OCI-LY1 (cell line): ENCODE measurements around the gene IRF7.

Experiments
- CTCF ChIP-seq: fragments of 200-600 bp; sonication (generic), shearing (Covaris generic); IDR thresholded peaks from 2 replicates; pipeline ENCODE4 v1.5.1; 2017; ENCODE audit warnings: mild to moderate bottlenecking, antibody characterized with exemption, low read length, moderate library complexity, mixed read lengths
- EZH2 ChIP-seq: fragments of 200-600 bp; sonication (generic), shearing (Covaris generic); IDR thresholded peaks from 2 replicates; pipeline ENCODE4 v1.8.0; 2017; ENCODE audit warnings: borderline replicate concordance, mixed run types, mild to moderate bottlenecking, antibody characterized with exemption, low read length, moderate library complexity, mixed read lengths

- TF ChIP-seq CTCF = no peak
- TF ChIP-seq EZH2 = no peak
These were observed 23.7 kb upstream of the IRF7 start for GRCh38 chr11:639332-639955.
